Thoracic aorta (tissue), 2 donors: ENCODE data around the gene SRC. TPM values are rescaled to one million over a fixed set of nuclear protein-coding genes. Genes with fewer than 3 reads are reported as not detected.

Source experiments
- ATAC-seq: fragments of 150-250 bp; one replicate; pipeline ENCODE4 v1.8.0; 2017; ENCODE audit warnings: low read depth; ENCODE audit not compliant: insufficient number of reproducible peaks, low FRiP score
- DNase-seq: peaks from one replicate; pipeline ENCODE4 v3.0.0-alpha.2; 2020; ENCODE audit warnings: low spot score
- H3K27ac ChIP-seq, 2 donors: fragments of 200-600 bp; sonication (generic); 1 replicate in 1 of 2; 2 replicates in 1 of 2; pipeline ENCODE4 v1.5.1; 2016; ENCODE audit warnings: mild to moderate bottlenecking in 2 of 2, moderate library complexity in 2 of 2
- H3K27me3 ChIP-seq: fragments of 200-600 bp; sonication (generic); replicated peaks from 2 replicates; pipeline ENCODE4 v1.6.0; 2016; ENCODE audit warnings: mild to moderate bottlenecking; ENCODE audit not compliant: insufficient read depth
- H3K36me3 ChIP-seq: fragments of 200-600 bp; sonication (generic); one replicate; pipeline ENCODE4 v1.5.1; 2016
- H3K4me1 ChIP-seq, 2 donors: fragments of 200-600 bp; sonication (generic); 1 replicate in 1 of 2; 2 replicates in 1 of 2; pipeline versions ENCODE4 v1.5.1 to v1.6.0; 2016; ENCODE audit warnings: low read depth in 2 of 2, mild to moderate bottlenecking in 1 of 2; ENCODE audit not compliant: control insufficient read depth in 1 of 2
- H3K4me3 ChIP-seq: fragments of 200-600 bp; sonication (generic); 2 replicates; pipeline ENCODE4 v1.5.1; 2016; ENCODE audit warnings: mild to moderate bottlenecking
- H3K9me3 ChIP-seq: fragments of 200-600 bp; sonication (generic); 2 replicates; pipeline ENCODE4 v1.5.1; 2016
- total RNA-seq, 2 donors: library from RNA; depleted of rRNA; stranded (reverse); fragments of >200 nt; gene quantifications; one replicate each; pipeline versions ENCODE4 v1.1.0 to v1.2.3, GENCODE V29; 2016
- TF ChIP-seq, protein P1 (sequence below): fragments of 200-600 bp; sonication (generic); IDR thresholded peaks from one replicate; pipeline ENCODE4 v1.5.1; 2019; ENCODE audit warnings: antibody characterized with exemption

The SRC gene
- total RNA-seq, 2 donors from 2014 or later: 80.3 to 89.0 TPM

DNA sequence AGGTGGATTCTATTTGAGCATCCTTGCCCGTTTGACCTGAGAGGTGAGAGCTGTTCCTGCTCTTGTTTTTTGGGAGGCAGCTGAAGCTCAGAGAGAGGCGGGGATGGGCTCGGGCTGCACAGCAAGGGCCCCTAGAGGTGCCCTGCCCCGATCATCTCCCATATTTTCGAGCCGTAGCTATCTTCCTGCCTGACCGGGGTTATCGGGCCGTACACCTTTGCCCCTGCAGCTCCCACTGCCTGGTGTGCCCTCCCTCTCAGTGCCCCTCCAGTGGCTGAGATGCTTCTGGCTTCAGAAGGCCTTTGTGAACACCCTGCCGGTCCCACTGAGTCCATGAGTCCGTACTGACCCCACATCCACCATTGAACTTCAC lies 6.7 kb downstream of the SRC start:
- Histone ChIP-seq H3K4me3 (no peak overlapping the region), H3K4me1 (peaks cover 43 to 95% of the 10 kb centered on the region in 2 donors), H3K9me3 (no peaks in the 10 kb centered on the region), H3K27me3 (no peaks in the 10 kb centered on the region), H3K27ac (no peak overlapping the region), H3K36me3 (no peaks in the 10 kb centered on the region)
- DNase-seq (no peak), ATAC-seq (no peak)
- TF ChIP-seq, protein P1, sequence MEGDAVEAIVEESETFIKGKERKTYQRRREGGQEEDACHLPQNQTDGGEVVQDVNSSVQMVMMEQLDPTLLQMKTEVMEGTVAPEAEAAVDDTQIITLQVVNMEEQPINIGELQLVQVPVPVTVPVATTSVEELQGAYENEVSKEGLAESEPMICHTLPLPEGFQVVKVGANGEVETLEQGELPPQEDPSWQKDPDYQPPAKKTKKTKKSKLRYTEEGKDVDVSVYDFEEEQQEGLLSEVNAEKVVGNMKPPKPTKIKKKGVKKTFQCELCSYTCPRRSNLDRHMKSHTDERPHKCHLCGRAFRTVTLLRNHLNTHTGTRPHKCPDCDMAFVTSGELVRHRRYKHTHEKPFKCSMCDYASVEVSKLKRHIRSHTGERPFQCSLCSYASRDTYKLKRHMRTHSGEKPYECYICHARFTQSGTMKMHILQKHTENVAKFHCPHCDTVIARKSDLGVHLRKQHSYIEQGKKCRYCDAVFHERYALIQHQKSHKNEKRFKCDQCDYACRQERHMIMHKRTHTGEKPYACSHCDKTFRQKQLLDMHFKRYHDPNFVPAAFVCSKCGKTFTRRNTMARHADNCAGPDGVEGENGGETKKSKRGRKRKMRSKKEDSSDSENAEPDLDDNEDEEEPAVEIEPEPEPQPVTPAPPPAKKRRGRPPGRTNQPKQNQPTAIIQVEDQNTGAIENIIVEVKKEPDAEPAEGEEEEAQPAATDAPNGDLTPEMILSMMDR: no peak

DNA sequence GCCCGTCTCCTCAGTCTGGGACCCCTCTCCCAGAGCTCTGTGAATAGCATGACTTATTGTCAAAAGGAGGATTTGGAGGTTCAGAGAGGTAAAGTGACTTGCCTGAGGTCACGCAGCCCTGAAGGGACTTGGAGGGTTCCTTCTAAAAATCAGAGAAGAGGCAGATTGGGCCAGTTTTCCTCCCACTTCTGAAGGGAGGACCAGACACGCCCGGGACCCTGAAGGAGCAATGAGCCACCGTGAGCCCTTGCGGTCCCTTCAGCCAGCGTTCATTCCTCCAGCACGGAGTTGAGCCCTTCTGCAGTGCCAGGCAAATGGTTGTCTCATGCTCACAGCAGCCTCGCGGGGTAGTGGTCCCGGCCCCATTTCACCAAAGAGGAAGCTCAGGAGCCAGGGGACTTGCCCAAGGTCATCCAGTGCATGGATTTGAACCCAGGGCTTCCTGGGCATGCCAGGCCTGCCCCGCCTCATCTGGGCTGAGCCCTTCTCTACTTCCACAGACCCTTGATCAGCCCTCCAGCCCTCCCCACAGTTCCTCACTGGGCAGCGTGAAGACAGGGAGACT lies 7.4 kb downstream of the SRC start:
- Histone ChIP-seq H3K4me1 (peaks cover 45 to 95% of the 10 kb centered on the region in 2 donors), H3K27ac (no peak overlapping the region), H3K36me3 (no peaks in the 10 kb centered on the region), H3K27me3 (no peaks in the 10 kb centered on the region), H3K4me3 (no peak overlapping the region), H3K9me3 (no peaks in the 10 kb centered on the region)
- TF ChIP-seq, protein P1: no peak
- DNase-seq (no peak), ATAC-seq (no peak)

DNA sequence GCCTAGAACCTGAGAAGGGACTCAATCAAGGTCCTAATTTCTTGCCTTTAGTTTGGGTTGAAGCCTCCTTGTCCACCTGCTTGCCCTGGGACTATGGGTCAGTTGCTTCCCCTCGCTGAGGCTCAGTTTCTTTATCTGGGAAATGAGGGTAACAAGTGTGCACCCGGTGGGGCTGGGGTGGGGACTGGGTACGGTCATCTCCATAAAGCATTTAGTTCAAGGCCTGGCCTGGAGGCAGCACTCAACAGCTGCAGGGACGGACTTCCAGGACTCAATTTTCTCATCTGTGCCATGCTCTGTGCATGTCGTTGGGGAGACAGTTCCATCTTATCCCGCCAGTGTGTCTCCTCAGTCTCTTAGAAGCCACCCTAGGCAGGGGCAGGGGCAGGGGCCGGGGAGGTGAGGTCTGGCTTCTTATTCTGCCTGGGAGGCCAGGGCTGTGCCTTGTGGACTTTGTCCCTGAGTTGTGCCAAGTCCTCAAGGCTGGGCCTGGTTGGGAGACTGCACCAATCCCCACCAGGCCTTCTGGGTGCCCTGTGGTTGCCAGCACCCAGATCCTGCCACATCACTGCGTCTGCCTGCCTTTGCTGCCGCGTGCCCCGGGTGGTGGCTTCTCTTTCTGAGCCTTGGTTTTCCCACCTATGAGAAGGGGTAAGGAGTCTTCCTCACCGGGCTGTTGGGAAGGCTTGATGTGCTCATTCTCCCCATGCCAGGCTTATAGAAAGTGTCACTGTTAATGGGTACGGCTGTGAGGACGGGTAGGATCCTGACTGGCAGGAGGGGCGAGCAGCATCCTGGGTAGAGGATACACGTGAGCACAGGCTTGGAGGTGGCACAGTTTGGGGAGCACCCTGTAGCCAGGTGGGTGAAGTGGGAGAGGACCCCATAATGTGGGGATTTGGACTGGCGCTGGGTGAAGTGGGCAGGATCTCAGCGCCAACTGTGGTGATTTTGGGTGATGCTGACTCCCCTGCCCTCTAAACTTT lies 8.6 kb downstream of the SRC start:
- no peak overlapping the region for H3K4me3 ChIP-seq
- H3K27me3 ChIP-seq: no peaks in the 10 kb centered on the region
- no peaks in the 10 kb centered on the region for H3K9me3 ChIP-seq
- TF ChIP-seq, protein P1: no peak
- DNase-seq: no peak
- no peaks in the 10 kb centered on the region for H3K36me3 ChIP-seq
- H3K4me1 ChIP-seq: peaks cover 51 to 95% of the 10 kb centered on the region in 2 donors
- no peak for ATAC-seq
- H3K27ac ChIP-seq: peak overlapping the region; percentile 62 to 77

DNA sequence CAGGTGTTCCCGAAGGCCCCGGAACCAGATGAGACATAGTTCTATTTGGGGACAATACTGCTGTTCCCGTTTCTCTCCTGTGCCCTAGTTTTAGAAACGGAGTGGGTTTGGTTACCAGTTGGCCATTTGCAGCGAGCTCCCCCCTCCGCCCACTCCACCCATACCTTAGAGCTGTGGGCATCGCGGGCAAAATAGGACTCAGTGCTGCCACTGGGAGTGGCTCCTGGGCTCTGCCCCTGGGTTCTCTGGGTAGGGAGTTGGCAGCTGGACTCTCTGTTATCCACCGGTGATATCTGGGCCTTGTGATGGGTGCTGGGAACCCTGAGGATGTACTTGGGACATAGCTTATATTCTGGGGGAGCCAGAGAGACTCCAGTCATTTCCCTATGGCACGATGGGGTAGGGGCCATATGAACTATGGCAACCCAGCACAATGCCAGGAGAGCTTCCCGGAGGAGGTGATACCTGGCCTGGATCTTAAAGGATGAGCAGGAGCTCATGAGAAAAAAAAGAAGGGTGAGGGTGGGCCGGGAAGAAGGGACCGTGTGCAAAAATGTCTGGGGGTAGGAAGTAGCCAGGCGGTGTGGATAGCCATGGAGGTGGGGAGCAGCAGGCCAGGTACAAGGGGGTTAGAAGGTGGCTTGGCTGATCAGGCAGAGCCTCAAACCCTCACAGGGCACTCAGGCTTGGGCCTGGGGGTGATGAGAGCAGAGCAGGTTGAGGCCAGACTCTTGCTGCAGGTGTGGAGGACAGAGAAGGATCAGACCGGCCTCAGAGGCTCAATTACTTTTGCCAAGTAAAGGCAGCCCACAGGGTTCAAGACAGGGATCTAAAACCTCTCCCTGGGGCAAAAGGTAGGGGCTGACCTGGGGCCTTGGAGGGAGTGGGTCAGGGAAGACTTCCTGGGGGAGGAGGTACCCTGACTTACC lies 9.6 kb downstream of the SRC start:
- Histone ChIP-seq H3K9me3 (no peaks in the 10 kb centered on the region), H3K27me3 (no peaks in the 10 kb centered on the region), H3K4me1 (peaks cover 41 to 87% of the 10 kb centered on the region in 2 donors), H3K4me3 (no peak overlapping the region), H3K27ac (peak overlapping the region; percentile 62 to 77), H3K36me3 (no peaks in the 10 kb centered on the region)
- ATAC-seq (no peak), DNase-seq (no peak)
- TF ChIP-seq, protein P1: no peak
